NCI-H128 (cell line): ENCODE data around the gene SYT13.

ENCODE experiments used
- DNase-seq: peaks from one replicate; lab custom pipeline; 2025; ENCODE audit not compliant: unreplicated experiment; lab: John Stamatoyannopoulos, UW

The SYT13 gene

GRCh38 chr11:45224766-45225165 is 61.4 kb downstream of the SYT13 start:
- no peak for DNase-seq

- DNase-seq = no peak
Measured at GRCh38 chr11:45223496-45223895, 62.6 kb downstream of the SYT13 start.

GRCh38 chr11:45219411-45219810 is 66.7 kb downstream of the SYT13 start:
- no peak for DNase-seq

- DNase-seq = no peak
Measured at GRCh38 chr11:45218705-45219104, 67.4 kb downstream of the SYT13 start.

GRCh38 chr11:45217991-45218390 is 68.2 kb downstream of the SYT13 start:
- no peak for DNase-seq

- no peak for DNase-seq
Measured at GRCh38 chr11:45216901-45217300, 69.2 kb downstream of the SYT13 start.

GRCh38 chr11:45216031-45216430 is 70.1 kb downstream of the SYT13 start:
- DNase-seq = no peak

- no peak for DNase-seq
Measured at GRCh38 chr11:45215098-45215865, 70.9 kb downstream of the SYT13 start.

- DNase-seq = no peak
Measured at GRCh38 chr11:45213717-45214116, 72.4 kb downstream of the SYT13 start.

GRCh38 chr11:45213316-45213665 is 72.8 kb downstream of the SYT13 start:
- DNase-seq = no peak

GRCh38 chr11:45212566-45213315 is 73.4 kb downstream of the SYT13 start:
- no peak for DNase-seq

- DNase-seq = no peak
Measured at GRCh38 chr11:45211732-45212131, 74.4 kb downstream of the SYT13 start.

- DNase-seq = no peak
Measured at GRCh38 chr11:45210846-45211245, 75.3 kb downstream of the SYT13 start.

- no peak for DNase-seq
Measured at GRCh38 chr11:45209891-45210699, 76.0 kb downstream of the SYT13 start.

- no peak for DNase-seq
Measured at GRCh38 chr11:45209000-45209879, 76.9 kb downstream of the SYT13 start.

- DNase-seq = no peak
Measured at GRCh38 chr11:45208135-45208534, 78.0 kb downstream of the SYT13 start.

- DNase-seq = no peak
Measured at GRCh38 chr11:45205978-45206377, 80.2 kb downstream of the SYT13 start.

- DNase-seq = no peak
Measured at GRCh38 chr11:45204761-45205160, 81.4 kb downstream of the SYT13 start.

- no peak for DNase-seq
Measured at GRCh38 chr11:45193695-45194094, 92.4 kb downstream of the SYT13 start.
